KMS-11 (cell line): ENCODE results near the gene AOPEP.

ENCODE experiments used
- H2AFZ ChIP-seq: fragments of 200-600 bp; sonication (generic); 2 replicates; pipeline ENCODE4 v1.6.1; 2016; ENCODE audit warnings: antibody characterized with exemption, mixed run types, low read depth
- H3K27ac ChIP-seq: fragments of 200-600 bp; sonication (generic); 2 replicates; pipeline ENCODE4 v1.6.1; 2016; ENCODE audit warnings: mild to moderate bottlenecking, mixed run types
- H3K27me3 ChIP-seq: fragments of 200-600 bp; sonication (generic); 2 replicates; pipeline ENCODE4 v1.6.1; 2017; ENCODE audit warnings: mild to moderate bottlenecking, low read depth, mixed run types, moderate library complexity; ENCODE audit not compliant: insufficient read depth
- H3K36me3 ChIP-seq: fragments of 200-600 bp; sonication (generic); 2 replicates; pipeline ENCODE4 v1.6.1; 2017; ENCODE audit warnings: mild to moderate bottlenecking, mixed run types; ENCODE audit not compliant: insufficient read depth
- H3K4me1 ChIP-seq: fragments of 200-600 bp; sonication (generic); 2 replicates; pipeline ENCODE4 v1.6.1; 2016; ENCODE audit warnings: mild to moderate bottlenecking, low read depth, mixed run types; ENCODE audit not compliant: poor library complexity, severe bottlenecking
- H3K4me2 ChIP-seq: fragments of 200-600 bp; sonication (generic); 2 replicates; pipeline ENCODE4 v1.7.0; 2016; ENCODE audit warnings: mild to moderate bottlenecking, mixed run types
- H3K4me3 ChIP-seq: fragments of 200-600 bp; sonication (generic); IDR thresholded peaks from 2 replicates; pipeline ENCODE4 v1.6.1; 2017; ENCODE audit warnings: low read depth, low read length, mixed read lengths; ENCODE audit not compliant: insufficient read depth
- H3K79me2 ChIP-seq: fragments of 200-600 bp; sonication (generic); 2 replicates; pipeline ENCODE4 v1.6.1; 2016; ENCODE audit warnings: low read depth, mixed run types; ENCODE audit not compliant: insufficient read depth
- H3K9ac ChIP-seq: fragments of 200-600 bp; sonication (generic); 2 replicates; pipeline ENCODE4 v1.6.1; 2016; ENCODE audit warnings: mild to moderate bottlenecking, mixed run types
- H4K20me1 ChIP-seq: fragments of 200-600 bp; sonication (generic); 2 replicates; pipeline ENCODE4 v1.6.1; 2016; ENCODE audit warnings: mild to moderate bottlenecking, mixed run types; ENCODE audit not compliant: insufficient read depth
- TF ChIP-seq, protein P1 (sequence below): fragments of 200-600 bp; sonication (generic); conservative IDR thresholded peaks from 2 replicates; pipeline ENCODE4 v1.6.1; 2017; ENCODE audit warnings: low read depth, mild to moderate bottlenecking, antibody characterized with exemption, low read length, moderate library complexity, mixed read lengths

Gene AOPEP

DNA sequence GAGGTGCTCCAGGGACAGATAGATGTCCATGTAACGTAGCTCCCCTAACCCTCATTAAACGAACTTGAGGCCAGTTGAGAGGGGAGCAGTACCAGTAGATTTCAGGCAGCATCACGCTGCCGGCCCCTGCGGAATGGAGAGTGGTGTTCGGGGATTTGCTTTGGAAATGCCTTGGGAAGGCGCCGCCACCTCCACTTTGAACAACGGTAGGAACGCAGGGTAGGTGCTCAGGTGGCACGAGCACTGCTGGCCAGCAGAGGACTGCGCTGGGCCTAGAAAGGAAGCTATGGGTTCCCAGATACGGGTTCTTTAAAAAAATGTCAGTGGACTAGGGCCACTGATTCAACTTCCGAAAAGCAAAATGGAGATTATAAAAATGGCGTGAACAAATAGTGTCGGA, 319.3 kb downstream of the AOPEP start:
- Histone ChIP-seq H3K9ac (no peak overlapping the region), H3K27me3 (peaks cover 7% of the 10 kb centered on the region; the same call in 1 of the 2 replicates), H3K79me2 (no peaks in the 10 kb centered on the region), H4K20me1 (no peaks in the 10 kb centered on the region), H2AFZ (no peak overlapping the region), H3K27ac (no peak overlapping the region), H3K4me2 (no peak overlapping the region), H3K4me3 (no peak overlapping the region), H3K36me3 (no peaks in the 10 kb centered on the region), H3K4me1 (peaks cover 15% of the 10 kb centered on the region)
- TF ChIP-seq, protein P1, sequence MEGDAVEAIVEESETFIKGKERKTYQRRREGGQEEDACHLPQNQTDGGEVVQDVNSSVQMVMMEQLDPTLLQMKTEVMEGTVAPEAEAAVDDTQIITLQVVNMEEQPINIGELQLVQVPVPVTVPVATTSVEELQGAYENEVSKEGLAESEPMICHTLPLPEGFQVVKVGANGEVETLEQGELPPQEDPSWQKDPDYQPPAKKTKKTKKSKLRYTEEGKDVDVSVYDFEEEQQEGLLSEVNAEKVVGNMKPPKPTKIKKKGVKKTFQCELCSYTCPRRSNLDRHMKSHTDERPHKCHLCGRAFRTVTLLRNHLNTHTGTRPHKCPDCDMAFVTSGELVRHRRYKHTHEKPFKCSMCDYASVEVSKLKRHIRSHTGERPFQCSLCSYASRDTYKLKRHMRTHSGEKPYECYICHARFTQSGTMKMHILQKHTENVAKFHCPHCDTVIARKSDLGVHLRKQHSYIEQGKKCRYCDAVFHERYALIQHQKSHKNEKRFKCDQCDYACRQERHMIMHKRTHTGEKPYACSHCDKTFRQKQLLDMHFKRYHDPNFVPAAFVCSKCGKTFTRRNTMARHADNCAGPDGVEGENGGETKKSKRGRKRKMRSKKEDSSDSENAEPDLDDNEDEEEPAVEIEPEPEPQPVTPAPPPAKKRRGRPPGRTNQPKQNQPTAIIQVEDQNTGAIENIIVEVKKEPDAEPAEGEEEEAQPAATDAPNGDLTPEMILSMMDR: no peak

DNA sequence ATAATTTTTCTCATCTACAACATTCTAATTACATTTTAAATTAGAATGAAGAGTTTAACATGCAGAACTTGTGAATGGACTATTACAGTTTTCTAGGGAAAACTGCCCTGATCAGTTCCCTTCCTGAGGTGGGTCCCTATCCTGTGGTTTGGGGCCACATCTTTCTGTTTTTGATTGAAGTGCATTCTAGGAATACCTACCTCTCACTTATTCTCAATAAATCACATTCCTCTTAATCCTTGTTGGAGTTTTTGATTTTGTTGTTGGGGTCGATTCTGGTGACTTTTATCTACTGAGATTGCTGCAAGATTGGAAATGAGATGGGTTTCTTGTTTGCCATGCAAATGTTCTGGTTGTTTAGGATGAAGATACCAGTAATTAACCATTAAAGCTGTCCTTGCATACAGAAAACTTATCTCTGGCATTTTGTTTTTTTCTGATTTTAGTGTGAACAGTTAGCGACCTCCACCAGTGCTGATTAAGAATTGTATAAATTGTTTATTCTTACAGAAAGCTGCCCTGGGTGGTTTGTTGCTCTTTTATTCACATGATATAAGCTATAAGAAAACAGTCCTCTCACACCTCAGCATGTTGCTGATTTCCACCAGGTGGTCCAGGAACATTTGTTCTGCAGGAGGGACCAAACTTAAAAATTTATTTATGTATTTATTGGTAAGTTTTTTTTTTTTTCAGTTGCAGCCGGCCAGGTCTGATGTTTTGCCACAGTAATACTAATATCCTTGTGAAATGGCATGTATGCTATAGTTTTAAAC, 321.1 kb downstream of the AOPEP start:
- Histone ChIP-seq H3K79me2 (no peaks in the 10 kb centered on the region), H3K27ac (no peak overlapping the region)

GRCh38 chr9:95048225-95049087, 322.0 kb downstream of the AOPEP start:
- Histone ChIP-seq H3K79me2 (no peaks in the 10 kb centered on the region), H3K27me3 (peaks cover 7% of the 10 kb centered on the region; the same call in 1 of the 2 replicates), H3K27ac (no peak overlapping the region), H4K20me1 (no peaks in the 10 kb centered on the region), H3K36me3 (no peaks in the 10 kb centered on the region), H2AFZ (peak overlapping the region; percentile 63; the same call in 1 of the 2 replicates), H3K4me1 (peaks cover 15% of the 10 kb centered on the region), H3K9ac (no peak overlapping the region), H3K4me3 (no peak overlapping the region), H3K4me2 (peak overlapping the region; percentile 74)
- TF ChIP-seq, protein P1: no peak

More for the DNA sequence above, 321.1 kb downstream of the AOPEP start:
- TF ChIP-seq, protein P1: no peak
- no peak overlapping the region for H3K9ac ChIP-seq
- H3K4me3 ChIP-seq: no peak overlapping the region
- H3K36me3 ChIP-seq: no peaks in the 10 kb centered on the region
- peaks cover 15% of the 10 kb centered on the region for H3K4me1 ChIP-seq
- H3K27me3 ChIP-seq: peaks cover 7% of the 10 kb centered on the region; the same call in 1 of the 2 replicates
- H2AFZ ChIP-seq: no peak overlapping the region
- peak overlapping the region; percentile 74; the same call in 1 of the 2 replicates for H3K4me2 ChIP-seq
- no peaks in the 10 kb centered on the region for H4K20me1 ChIP-seq

DNA sequence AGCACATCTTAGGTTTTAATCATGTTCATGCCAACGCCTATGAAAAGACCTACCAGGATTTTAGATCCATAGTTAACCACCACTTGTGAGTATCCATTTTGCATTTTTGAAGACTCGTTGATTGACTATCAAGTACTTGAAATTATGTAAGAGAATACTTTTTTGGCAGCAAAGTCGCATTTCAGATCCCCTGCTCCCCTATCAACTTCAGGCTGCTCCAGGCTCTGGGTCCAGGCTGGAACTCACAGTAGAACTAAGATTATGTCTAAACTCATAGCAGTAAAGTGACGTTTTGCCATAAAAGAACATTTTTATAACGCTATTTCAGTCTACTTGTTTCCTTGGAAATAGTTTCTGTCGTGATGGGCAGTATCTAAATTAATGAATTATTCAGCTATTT, 323.3 kb downstream of the AOPEP start:
- H3K27ac ChIP-seq: no peak overlapping the region
- H3K4me3 ChIP-seq: no peak overlapping the region
- H2AFZ ChIP-seq: no peak overlapping the region
- H3K27me3 ChIP-seq: peaks cover 7% of the 10 kb centered on the region; the same call in 1 of the 2 replicates
- no peaks in the 10 kb centered on the region for H3K36me3 ChIP-seq
- H3K9ac ChIP-seq: no peak overlapping the region
- H3K4me1 ChIP-seq: peaks cover 15% of the 10 kb centered on the region
- no peaks in the 10 kb centered on the region for H3K79me2 ChIP-seq
- TF ChIP-seq, protein P1: no peak
- peak overlapping the region; percentile 74; the same call in 1 of the 2 replicates for H3K4me2 ChIP-seq
- H4K20me1 ChIP-seq: no peaks in the 10 kb centered on the region
